Mesenchymal stem cell (in vitro differentiated cells and primary cell): ENCODE measurements around the gene APLNR.

Experiments used
- DNase-seq: peaks from one replicate; pipeline ENCODE4 v3.0.0-alpha.2; 2013
- H2AFZ ChIP-seq: one replicate; pipeline ENCODE4 v1.6.1; 2013; ENCODE audit warnings: low read depth, mild to moderate bottlenecking, control low read depth, inconsistent platforms, low read length, moderate library complexity
- H2AK5ac ChIP-seq: 2 replicates; pipeline ENCODE4 v1.6.1; 2013; ENCODE audit warnings: low read length, moderate library complexity, mild to moderate bottlenecking, inconsistent platforms; ENCODE audit not compliant: severe bottlenecking
- H2BK120ac ChIP-seq: one replicate; pipeline ENCODE4 v1.6.1; 2013; ENCODE audit warnings: low read depth, mild to moderate bottlenecking, inconsistent platforms, low read length, moderate library complexity
- H2BK12ac ChIP-seq, 2 experiments: one replicate each; pipeline ENCODE4 v1.6.1; 2013; ENCODE audit warnings: inconsistent platforms in 2 of 2, low read length in 2 of 2, mild to moderate bottlenecking in 2 of 2, moderate library complexity in 2 of 2, control low read depth in 1 of 2
- H2BK15ac ChIP-seq: one replicate; pipeline ENCODE4 v1.6.1; 2013; ENCODE audit warnings: mild to moderate bottlenecking, low read depth, inconsistent platforms; ENCODE audit not compliant: poor library complexity, severe bottlenecking
- H2BK5ac ChIP-seq: 2 replicates; pipeline ENCODE4 v1.6.1; 2013; ENCODE audit warnings: low read depth, mild to moderate bottlenecking, low read length, control low read depth, inconsistent platforms; ENCODE audit not compliant: poor library complexity, severe bottlenecking
- H3K14ac ChIP-seq, 2 experiments: one replicate each; pipeline ENCODE4 v1.6.1; 2013; ENCODE audit warnings: inconsistent platforms in 2 of 2, low read length in 2 of 2, control low read depth in 1 of 2, mild to moderate bottlenecking in 1 of 2, moderate library complexity in 1 of 2
- H3K18ac ChIP-seq, 2 experiments: one replicate each; pipeline ENCODE4 v1.6.1; 2013; ENCODE audit warnings: inconsistent platforms in 2 of 2, low read length in 2 of 2, control low read depth in 1 of 2, low read depth in 1 of 2, mild to moderate bottlenecking in 1 of 2
- H3K23ac ChIP-seq, 2 experiments: one replicate each; pipeline ENCODE4 v1.6.1; 2013; ENCODE audit warnings: inconsistent platforms in 2 of 2, low read length in 2 of 2, mild to moderate bottlenecking in 2 of 2, moderate library complexity in 2 of 2, control low read depth in 1 of 2
- H3K27ac ChIP-seq: 2 replicates; pipeline ENCODE4 v1.5.1; 2013; ENCODE audit warnings: mild to moderate bottlenecking, moderate library complexity, low read length, control low read depth, inconsistent platforms; ENCODE audit not compliant: poor library complexity, severe bottlenecking
- H3K27me3 ChIP-seq, 2 experiments: 2 replicates each; pipeline versions ENCODE4 v1.6.1 to v1.7.0; 2013; ENCODE audit warnings: low read length in 2 of 2, mild to moderate bottlenecking in 2 of 2, moderate library complexity in 2 of 2, control low read depth in 1 of 2, inconsistent platforms in 1 of 2; ENCODE audit not compliant: control insufficient read depth in 1 of 2, insufficient read depth in 1 of 2
- H3K36me3 ChIP-seq, 2 experiments: 2 replicates each; pipeline versions ENCODE4 v1.6.1 to v1.7.0; 2013; ENCODE audit warnings: low read length in 2 of 2, control low read depth in 1 of 2, inconsistent platforms in 1 of 2, low read depth in 1 of 2, mild to moderate bottlenecking in 1 of 2; ENCODE audit not compliant: insufficient read depth in 2 of 2, control insufficient read depth in 1 of 2
- H3K4ac ChIP-seq, 2 experiments: one replicate each; pipeline ENCODE4 v1.6.1; 2013; ENCODE audit warnings: inconsistent platforms in 2 of 2, low read length in 2 of 2, mild to moderate bottlenecking in 2 of 2, moderate library complexity in 2 of 2, control low read depth in 1 of 2, low read depth in 1 of 2
- H3K4me1 ChIP-seq: 2 replicates; pipeline ENCODE4 v1.6.1; 2013; ENCODE audit warnings: low read depth, low read length, control low read depth; ENCODE audit not compliant: control insufficient read depth, insufficient read depth
- H3K4me2 ChIP-seq: 2 replicates; pipeline ENCODE4 v1.6.1; 2013; ENCODE audit warnings: low read length, mild to moderate bottlenecking, inconsistent platforms; ENCODE audit not compliant: poor library complexity, severe bottlenecking
- H3K4me3 ChIP-seq, 2 experiments: 2 replicates each; pipeline versions ENCODE4 v1.5.1 to v1.7.0; 2013; ENCODE audit warnings: low read length in 2 of 2, mild to moderate bottlenecking in 2 of 2, control low read depth in 1 of 2, low read depth in 1 of 2; ENCODE audit not compliant: insufficient read depth in 1 of 2
- H3K79me1 ChIP-seq: replicated peaks from 2 replicates; pipeline ENCODE4 v1.6.1; 2013; ENCODE audit warnings: mild to moderate bottlenecking, control low read depth, low read length, inconsistent platforms; ENCODE audit not compliant: poor library complexity, severe bottlenecking
- H3K9ac ChIP-seq: 2 replicates; pipeline ENCODE4 v1.7.0; 2013; ENCODE audit warnings: mild to moderate bottlenecking, low read length, moderate library complexity
- H3K9me3 ChIP-seq: 2 replicates; pipeline ENCODE4 v1.7.0; 2013; ENCODE audit warnings: mild to moderate bottlenecking, low read length; ENCODE audit not compliant: control insufficient read depth
- H4K8ac ChIP-seq: one replicate; pipeline ENCODE4 v1.6.1; 2013; ENCODE audit warnings: inconsistent platforms, mild to moderate bottlenecking, low read length, moderate library complexity
- H4K91ac ChIP-seq: one replicate; pipeline ENCODE4 v1.6.1; 2013; ENCODE audit warnings: mild to moderate bottlenecking, low read length, inconsistent platforms
- WGBS: methylation state at CpG from one replicate; pipeline ENCODE4 v1.1.7; 2013; ENCODE audit warnings: mixed read lengths; 5-methylcytosine and 5-hydroxymethylcytosine counted together

APLNR gene

DNA sequence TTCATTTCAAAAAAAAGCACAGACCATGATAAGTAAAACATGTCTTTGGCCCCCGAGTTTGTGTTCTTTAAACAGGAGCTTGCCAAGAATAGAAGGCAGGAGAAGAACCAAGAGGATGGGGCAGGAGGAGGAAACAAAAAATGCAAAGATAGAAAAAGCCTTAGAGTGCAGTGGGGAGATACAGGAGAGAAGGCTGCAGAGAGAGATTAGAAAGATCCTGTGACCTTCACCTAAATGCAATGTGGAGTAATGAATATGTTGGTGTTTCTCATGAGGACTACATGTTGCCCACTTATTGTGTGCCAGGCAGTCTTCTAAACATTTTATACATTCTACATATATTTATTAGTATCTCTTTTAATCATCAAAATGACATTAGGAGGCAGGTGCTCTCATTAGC lies 2.3 kb upstream of the APLNR start:
- WGBS, result 67% methylated on average over 1 of the region's 1 CpG

DNA sequence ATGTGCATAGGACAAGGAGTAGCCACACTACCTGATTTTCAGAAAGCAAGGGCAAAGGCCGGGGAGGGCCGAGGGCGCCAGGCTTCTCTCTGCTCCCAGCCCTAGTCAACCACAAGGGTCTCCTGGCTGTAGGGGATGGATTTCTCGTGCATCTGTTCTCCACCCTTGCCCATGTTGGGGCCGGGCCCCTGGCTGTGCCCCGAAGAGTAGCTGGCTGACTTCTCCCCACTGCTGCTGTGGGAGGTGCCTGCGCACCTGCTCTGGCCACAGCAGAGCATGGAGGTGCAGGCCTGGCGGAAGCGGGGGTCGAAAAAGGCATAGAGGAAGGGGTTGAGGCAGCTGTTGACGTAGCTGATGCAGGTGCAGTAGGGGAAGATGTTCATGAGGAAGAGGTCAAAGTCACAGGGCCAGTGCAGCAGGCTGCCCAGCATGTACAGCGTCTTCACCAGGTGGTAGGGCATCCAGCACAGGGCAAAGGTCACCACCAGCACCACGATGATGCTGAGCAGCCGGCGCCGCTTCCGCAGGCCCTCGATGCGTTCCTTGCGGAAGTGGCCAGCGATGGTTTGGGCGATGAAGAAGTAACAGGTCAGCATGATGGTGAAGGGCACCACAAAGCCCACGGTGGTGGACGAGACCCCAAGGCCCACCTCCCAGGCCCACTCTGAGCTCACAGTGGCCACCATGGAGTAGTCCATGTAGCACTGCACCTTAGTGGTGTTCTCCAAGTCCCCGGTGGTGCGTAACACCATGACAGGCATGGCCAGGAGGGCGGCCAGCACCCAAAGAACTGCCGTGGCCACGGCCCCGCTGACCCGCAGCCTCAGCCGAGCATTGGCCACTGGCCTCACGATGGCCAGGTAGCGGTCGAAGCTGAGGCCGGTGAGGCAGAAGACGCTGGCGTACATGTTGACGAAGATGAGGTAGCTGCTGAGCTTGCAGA lies 1.0 kb downstream of the APLNR start:
- no peaks in the 10 kb centered on the region for H3K4me1 ChIP-seq
- DNase-seq, result no peak
- no peak overlapping the region for H3K4ac ChIP-seq
- no peak overlapping the region for H2BK5ac ChIP-seq
- no peak overlapping the region for H3K23ac ChIP-seq
- no peak overlapping the region for H2BK12ac ChIP-seq
- H3K27ac ChIP-seq, result no peak overlapping the region
- no peak overlapping the region for H3K18ac ChIP-seq
- no peaks in the 10 kb centered on the region for H3K36me3 ChIP-seq
- no peak overlapping the region for H3K14ac ChIP-seq
- no peaks in the 10 kb centered on the region for H3K9me3 ChIP-seq
- no peak overlapping the region for H3K4me2 ChIP-seq
- no peak overlapping the region for H4K91ac ChIP-seq
- peaks cover 81% of the 10 kb centered on the region in 2 experiments for H3K27me3 ChIP-seq
- H3K4me3 ChIP-seq, result no peak overlapping the region
- H2AK5ac ChIP-seq, result no peak overlapping the region
- no peak overlapping the region for H2BK120ac ChIP-seq
- 78% methylated on average over 39 of the region's 39 CpGs for WGBS
- H2AFZ ChIP-seq, result no peak overlapping the region
- no peak overlapping the region for H3K9ac ChIP-seq
- H4K8ac ChIP-seq, result no peak overlapping the region
- no peak overlapping the region for H2BK15ac ChIP-seq
- H3K79me1 ChIP-seq, result no peaks in the 10 kb centered on the region

More for the DNA sequence above, 2.3 kb upstream of the APLNR start:
- Histone ChIP-seq H3K27me3 (peaks cover 54 to 68% of the 10 kb centered on the region in 2 experiments), H3K36me3 (no peaks in the 10 kb centered on the region), H2BK15ac (no peak overlapping the region), H2AK5ac (no peak overlapping the region), H3K14ac (no peak overlapping the region), H3K27ac (no peak overlapping the region), H3K9ac (no peak overlapping the region), H2BK120ac (no peak overlapping the region), H3K4me1 (no peaks in the 10 kb centered on the region), H3K9me3 (no peaks in the 10 kb centered on the region), H3K4me3 (no peak overlapping the region), H4K91ac (no peak overlapping the region), H3K23ac (no peak overlapping the region), H3K4me2 (no peak overlapping the region), H3K4ac (no peak overlapping the region), H3K18ac (no peak overlapping the region), H2AFZ (no peak overlapping the region), H2BK12ac (no peak overlapping the region), H4K8ac (no peak overlapping the region), H2BK5ac (no peak overlapping the region), H3K79me1 (no peaks in the 10 kb centered on the region)
- no peak for DNase-seq

DNA sequence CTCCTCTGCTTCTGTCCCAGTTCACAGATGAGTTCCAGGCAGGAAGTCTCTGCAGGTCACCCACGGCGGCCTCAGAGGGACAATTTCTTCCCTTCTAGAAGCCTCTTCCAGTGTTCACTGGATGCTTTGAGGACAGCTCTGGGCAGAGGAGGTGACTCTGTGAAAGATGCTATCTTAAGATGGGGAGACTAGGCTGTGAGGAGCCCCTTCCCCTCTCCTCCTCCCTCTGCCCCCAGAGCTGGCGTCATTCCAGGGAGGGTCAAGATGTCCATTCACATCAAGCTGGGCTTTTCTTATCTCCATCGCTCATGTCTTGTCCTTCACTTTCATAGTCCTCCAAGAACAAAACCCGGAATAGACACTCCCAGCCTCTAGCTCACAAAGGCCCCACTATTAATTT lies 3.3 kb downstream of the APLNR start:
- no peaks in the 10 kb centered on the region for H3K36me3 ChIP-seq
- H3K9me3 ChIP-seq, result no peaks in the 10 kb centered on the region
- 74% methylated on average over 3 of the region's 5 CpGs for WGBS
- H3K9ac ChIP-seq, result no peak overlapping the region
- H3K4me2 ChIP-seq, result no peak overlapping the region
- no peak overlapping the region for H2AK5ac ChIP-seq
- H3K14ac ChIP-seq, result no peak overlapping the region
- H4K8ac ChIP-seq, result no peak overlapping the region
- H3K18ac ChIP-seq, result no peak overlapping the region
- no peak overlapping the region for H3K23ac ChIP-seq
- H2BK12ac ChIP-seq, result no peak overlapping the region
- H4K91ac ChIP-seq, result no peak overlapping the region
- H3K4me1 ChIP-seq, result no peaks in the 10 kb centered on the region
- H3K27me3 ChIP-seq, result peaks cover 79 to 84% of the 10 kb centered on the region in 2 experiments
- no peaks in the 10 kb centered on the region for H3K79me1 ChIP-seq
- no peak overlapping the region for H3K27ac ChIP-seq
- H3K4me3 ChIP-seq, result no peak overlapping the region
- H3K4ac ChIP-seq, result no peak overlapping the region
- no peak overlapping the region for H2BK15ac ChIP-seq
- no peak for DNase-seq
- no peak overlapping the region for H2BK120ac ChIP-seq
- H2AFZ ChIP-seq, result no peak overlapping the region
- H2BK5ac ChIP-seq, result no peak overlapping the region

DNA sequence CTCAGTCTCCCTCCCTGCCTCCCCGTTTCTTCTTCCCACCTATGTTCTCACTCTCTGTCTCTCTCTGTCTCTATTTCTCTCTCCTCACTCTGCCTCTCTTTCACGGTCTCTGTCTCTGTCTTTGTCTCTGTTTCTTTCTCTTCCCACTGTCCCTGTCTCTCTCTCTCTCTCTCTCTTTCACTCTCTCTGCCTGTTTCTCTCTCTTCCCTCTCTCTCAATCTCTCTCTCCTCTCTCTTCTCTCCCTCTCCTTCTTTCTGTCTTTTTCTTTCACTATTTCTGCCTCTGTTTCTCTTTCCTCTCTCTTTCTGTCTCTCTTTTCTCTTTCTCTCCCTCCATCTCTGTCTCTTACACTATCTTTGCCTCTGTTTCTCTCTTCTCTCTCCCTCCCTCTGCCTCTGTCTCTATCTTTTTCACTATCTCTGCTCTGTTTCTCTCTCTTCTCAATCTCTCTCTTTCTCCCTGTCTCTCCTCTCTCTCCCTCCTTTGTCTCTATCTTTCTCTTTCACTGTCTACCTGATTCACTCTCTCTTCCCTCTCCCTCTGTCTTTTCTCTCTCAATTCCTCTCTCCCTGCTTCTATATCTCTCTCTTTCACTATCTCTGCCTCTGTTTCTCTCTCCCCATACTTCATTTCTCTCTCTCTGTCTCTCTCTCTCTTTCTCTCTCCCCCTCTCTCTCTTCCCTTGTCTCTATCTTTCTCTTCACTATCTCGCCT lies 5.4 kb downstream of the APLNR start:
- Histone ChIP-seq H2BK15ac (no peak overlapping the region), H2BK120ac (no peak overlapping the region), H2AK5ac (no peak overlapping the region), H3K4ac (no peak overlapping the region), H2BK12ac (no peak overlapping the region), H3K27ac (no peak overlapping the region), H3K4me1 (no peaks in the 10 kb centered on the region), H3K36me3 (no peaks in the 10 kb centered on the region), H2BK5ac (no peak overlapping the region), H2AFZ (no peak overlapping the region), H3K79me1 (no peaks in the 10 kb centered on the region), H3K23ac (no peak overlapping the region), H3K27me3 (peaks cover 74 to 82% of the 10 kb centered on the region in 2 experiments), H4K8ac (no peak overlapping the region), H3K4me3 (peak overlapping the region in 1 of 2 experiments; percentile 51), H3K9ac (peak overlapping the region; percentile 1), H3K9me3 (no peaks in the 10 kb centered on the region), H3K18ac (no peak overlapping the region), H4K91ac (no peak overlapping the region), H3K4me2 (no peak overlapping the region), H3K14ac (no peak overlapping the region)
- WGBS, result 23% methylated on average over 3 of the region's 3 CpGs
- no peak for DNase-seq
